ENCODE results near the gene HOXD11. TPM values are rescaled to one million over a fixed set of nuclear protein-coding genes. Genes with fewer than 3 reads are reported as not detected.

HOXD11 gene
- total RNA-seq, 1 donor = not detected

- H2AFZ ChIP-seq (ENCODE audit: low read length) = no peak overlapping the region
- peak overlapping the region; percentile 30 for H3K4me3 ChIP-seq (ENCODE audit: insufficient read depth, low read length)
- no peak overlapping the region for H3K27ac ChIP-seq (ENCODE audit: low read depth, low read length)
- H3K4me2 ChIP-seq (ENCODE audit: insufficient read depth, low read length) = peak overlapping the region; percentile 43
- H3K27me3 ChIP-seq (ENCODE audit: insufficient read depth, low read length) = peaks cover 97% of the 10 kb centered on the region
- peak; percentile 68 for DNase-seq (ENCODE audit: insufficient read length, low spot score, missing footprints)
- no peaks in the 10 kb centered on the region for H3K4me1 ChIP-seq (ENCODE audit: insufficient read depth, low read length)
- no peaks in the 10 kb centered on the region for H3K9me3 ChIP-seq (ENCODE audit: low read depth, low read length)
- no peaks in the 10 kb centered on the region for H3K79me2 ChIP-seq (ENCODE audit: insufficient read depth, low read length)
- no peaks in the 10 kb centered on the region for H4K20me1 ChIP-seq (ENCODE audit: insufficient read depth, low read length)
- TF ChIP-seq CTCF (IDR thresholded peaks at IDR 0.05; ENCODE audit: extremely low read depth, low read depth, low read length) = no peak
- no peaks in the 10 kb centered on the region for H3K36me3 ChIP-seq (ENCODE audit: insufficient read depth, low read length)
Measured at GRCh38 chr2:176080540-176081375, 26.3 kb upstream of the HOXD11 start.

GRCh38 chr2:176081376-176081836, 25.7 kb upstream of the HOXD11 start:
- H3K79me2 ChIP-seq (ENCODE audit: insufficient read depth, low read length) = no peaks in the 10 kb centered on the region
- no peaks in the 10 kb centered on the region for H3K9me3 ChIP-seq (ENCODE audit: low read depth, low read length)
- H3K36me3 ChIP-seq (ENCODE audit: insufficient read depth, low read length) = no peaks in the 10 kb centered on the region
- peaks cover 97% of the 10 kb centered on the region for H3K27me3 ChIP-seq (ENCODE audit: insufficient read depth, low read length)
- H3K4me1 ChIP-seq (ENCODE audit: insufficient read depth, low read length) = no peaks in the 10 kb centered on the region
- H3K4me3 ChIP-seq (ENCODE audit: insufficient read depth, low read length) = no peak overlapping the region
- no peak for TF ChIP-seq CTCF (IDR thresholded peaks at IDR 0.05; ENCODE audit: extremely low read depth, low read depth, low read length)
- no peak overlapping the region for H3K27ac ChIP-seq (ENCODE audit: low read depth, low read length)
- no peaks in the 10 kb centered on the region for H4K20me1 ChIP-seq (ENCODE audit: insufficient read depth, low read length)
- no peak overlapping the region for H2AFZ ChIP-seq (ENCODE audit: low read length)
- peak; percentile 85 for DNase-seq (ENCODE audit: insufficient read length, low spot score, missing footprints)
- no peak overlapping the region for H3K4me2 ChIP-seq (ENCODE audit: insufficient read depth, low read length)

GRCh38 chr2:176081837-176082524, 25.1 kb upstream of the HOXD11 start:
- Histone ChIP-seq H3K27me3 (ENCODE audit: insufficient read depth, low read length) (peaks cover 97% of the 10 kb centered on the region), H3K4me2 (ENCODE audit: insufficient read depth, low read length) (no peak overlapping the region), H3K4me1 (ENCODE audit: insufficient read depth, low read length) (no peaks in the 10 kb centered on the region), H3K79me2 (ENCODE audit: insufficient read depth, low read length) (no peaks in the 10 kb centered on the region), H4K20me1 (ENCODE audit: insufficient read depth, low read length) (no peaks in the 10 kb centered on the region), H3K4me3 (ENCODE audit: insufficient read depth, low read length) (no peak overlapping the region), H2AFZ (ENCODE audit: low read length) (no peak overlapping the region), H3K36me3 (ENCODE audit: insufficient read depth, low read length) (no peaks in the 10 kb centered on the region), H3K27ac (ENCODE audit: low read depth, low read length) (no peak overlapping the region), H3K9me3 (ENCODE audit: low read depth, low read length) (no peaks in the 10 kb centered on the region)
- peak; percentile 93 for DNase-seq (ENCODE audit: insufficient read length, low spot score, missing footprints)
- TF ChIP-seq CTCF (IDR thresholded peaks at IDR 0.05; ENCODE audit: extremely low read depth, low read depth, low read length) = no peak

GRCh38 chr2:176082525-176082823, 24.6 kb upstream of the HOXD11 start:
- H3K9me3 ChIP-seq (ENCODE audit: low read depth, low read length) = no peaks in the 10 kb centered on the region
- no peaks in the 10 kb centered on the region for H3K36me3 ChIP-seq (ENCODE audit: insufficient read depth, low read length)
- no peak overlapping the region for H3K4me2 ChIP-seq (ENCODE audit: insufficient read depth, low read length)
- H3K4me1 ChIP-seq (ENCODE audit: insufficient read depth, low read length) = no peaks in the 10 kb centered on the region
- no peak for TF ChIP-seq CTCF (IDR thresholded peaks at IDR 0.05; ENCODE audit: extremely low read depth, low read depth, low read length)
- H2AFZ ChIP-seq (ENCODE audit: low read length) = no peak overlapping the region
- H3K79me2 ChIP-seq (ENCODE audit: insufficient read depth, low read length) = no peaks in the 10 kb centered on the region
- H3K27me3 ChIP-seq (ENCODE audit: insufficient read depth, low read length) = peaks cover 97% of the 10 kb centered on the region
- DNase-seq (ENCODE audit: insufficient read length, low spot score, missing footprints) = peak; percentile 79
- no peaks in the 10 kb centered on the region for H4K20me1 ChIP-seq (ENCODE audit: insufficient read depth, low read length)
- no peak overlapping the region for H3K27ac ChIP-seq (ENCODE audit: low read depth, low read length)
- no peak overlapping the region for H3K4me3 ChIP-seq (ENCODE audit: insufficient read depth, low read length)
